Activated CD8-positive, alpha-beta memory T cell treated with anti-CD3 and anti-CD28 coated beads, Interleukin-2, amount 50 U/mL, for 48 hours (primary cell): ENCODE results near the gene KSR2.
"Not testable (repeated sequence)": the region's sequence is repeated elsewhere in the genome, so short reads cannot be mapped to it uniquely, and the experiment has no call there.

Experiments used
- DNase-seq: peaks from one replicate; pipeline ENCODE4 v3.0.0-alpha.2; 2020

Gene KSR2

DNA sequence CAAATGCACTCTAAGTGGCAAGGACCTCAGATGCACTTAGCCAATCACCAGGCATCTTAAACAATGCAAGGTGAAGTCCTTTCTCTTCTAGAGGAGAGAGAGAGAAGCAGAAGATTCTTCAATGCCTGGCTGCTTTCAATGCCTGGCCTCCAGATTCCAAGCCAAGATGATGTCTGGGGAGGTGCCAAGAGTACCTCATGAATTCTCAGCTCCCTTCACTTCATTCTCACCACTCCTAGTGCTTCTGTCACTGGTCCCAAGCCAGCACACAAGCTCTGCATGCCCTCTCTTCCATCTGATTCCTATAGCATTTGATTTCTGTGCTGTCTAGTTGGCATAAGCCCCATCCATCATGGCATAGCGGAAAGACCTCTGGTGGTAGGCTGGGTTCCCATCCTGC is 225.0 kb downstream of the KSR2 start:
- no peak for DNase-seq

DNA sequence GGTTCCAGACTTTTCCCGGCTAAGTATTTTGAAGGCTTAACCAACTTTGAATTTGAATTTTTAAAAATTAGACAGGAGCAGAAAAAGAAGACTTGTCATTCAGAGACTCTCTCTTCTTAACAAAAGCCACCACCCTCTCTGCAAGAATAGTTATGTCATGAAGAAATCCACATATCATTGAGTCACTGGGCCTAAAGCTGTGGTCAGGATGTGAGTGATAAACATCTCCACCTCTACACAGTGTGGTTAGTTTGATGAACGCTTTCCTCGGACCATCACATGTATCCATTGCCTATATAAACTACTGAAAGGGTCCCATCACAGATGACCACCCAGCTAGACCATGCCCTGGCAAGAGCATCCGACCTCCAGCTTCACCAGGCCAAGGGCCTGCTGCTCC is 226.1 kb downstream of the KSR2 start:
- no peak for DNase-seq

DNA sequence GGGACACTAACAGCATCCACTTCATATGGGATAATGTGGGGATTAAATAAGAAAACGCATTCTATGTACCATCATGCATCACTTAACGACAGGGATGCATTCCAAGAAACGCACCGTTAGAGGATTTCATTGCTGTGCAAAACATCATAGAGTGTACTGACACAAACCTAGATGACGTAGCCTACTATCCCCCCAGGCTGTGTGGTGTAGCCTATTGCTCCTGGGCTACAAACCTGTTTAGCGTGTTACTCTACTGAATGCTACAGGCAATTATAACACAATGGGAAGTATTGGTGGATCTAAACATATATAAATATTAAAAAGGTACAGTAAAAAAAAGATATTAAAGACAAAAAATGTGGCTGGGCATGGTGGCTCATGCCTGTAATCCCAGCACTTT is 230.6 kb downstream of the KSR2 start:
- no peak for DNase-seq

DNA sequence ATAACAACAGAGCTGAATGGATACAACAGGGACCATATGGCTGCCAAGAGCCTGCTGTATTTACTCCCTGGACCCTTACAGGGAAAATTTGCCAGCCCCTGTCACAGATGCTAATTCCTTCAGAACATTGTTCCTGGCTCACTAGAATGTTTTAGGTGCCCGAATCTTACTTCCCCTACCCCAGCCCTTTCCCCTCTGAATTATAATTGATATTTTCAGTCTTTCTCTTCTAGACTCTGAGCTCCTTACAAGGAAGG is 235.3 kb downstream of the KSR2 start:
- no peak for DNase-seq

DNA sequence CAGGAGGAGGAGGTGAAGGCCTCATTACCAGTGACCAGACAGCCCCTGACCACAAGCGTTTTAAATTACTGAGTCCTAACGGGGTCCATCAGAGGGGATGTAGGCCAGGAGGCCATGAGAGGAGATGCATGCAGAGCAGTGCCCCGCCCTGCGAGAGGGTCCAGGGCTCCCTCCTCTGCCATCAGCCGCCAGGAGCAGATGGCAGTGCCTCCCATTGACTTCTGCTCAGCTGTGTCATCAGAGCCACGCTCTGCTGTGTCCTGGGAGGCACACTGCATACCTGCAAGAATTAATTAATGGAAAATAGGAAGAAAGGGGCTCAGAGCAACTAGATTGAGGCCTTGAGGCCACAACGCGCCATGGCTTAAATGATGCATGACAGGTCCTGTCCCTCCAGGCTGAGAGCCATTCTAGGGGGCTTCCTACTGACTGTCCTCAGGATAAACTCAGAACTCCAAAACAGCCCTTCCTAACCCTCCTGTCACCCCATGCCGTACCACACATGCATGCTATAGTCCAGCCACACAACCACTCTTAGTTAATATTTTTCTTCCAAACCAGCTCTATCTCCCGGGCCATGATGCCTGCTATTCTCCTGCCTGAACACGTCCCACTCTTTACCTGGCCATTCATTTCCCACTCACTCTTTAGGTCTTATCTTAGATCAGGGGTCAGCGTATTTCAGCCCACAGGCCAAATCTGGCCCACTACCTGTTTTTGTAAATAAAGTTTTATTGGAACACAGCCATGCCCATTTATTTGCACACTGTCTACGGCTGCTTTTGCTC is 235.8 kb downstream of the KSR2 start:
- DNase-seq, result no peak

DNA sequence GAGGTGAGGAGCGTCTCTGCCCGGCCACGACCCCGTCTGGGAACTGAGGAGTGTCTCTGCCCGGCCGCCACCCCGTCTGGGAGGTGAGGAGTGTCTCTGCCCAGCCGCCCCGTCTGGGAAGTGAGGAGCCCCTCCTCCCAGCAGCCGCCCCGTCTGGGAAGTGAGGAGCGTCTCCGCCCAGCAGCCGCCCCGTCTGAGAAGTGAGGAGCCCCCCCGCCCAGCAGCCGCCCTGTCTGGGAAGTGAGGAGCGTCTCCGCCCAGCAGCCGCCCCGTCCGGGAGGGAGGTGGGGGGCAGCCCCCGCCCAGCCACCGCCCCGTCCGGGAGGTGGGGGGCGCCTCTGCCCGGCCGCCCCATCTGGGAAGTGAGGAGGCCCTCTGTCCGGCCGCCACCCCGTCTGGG is 237.7 kb downstream of the KSR2 start:
- DNase-seq, result not testable (repeated sequence)

DNA sequence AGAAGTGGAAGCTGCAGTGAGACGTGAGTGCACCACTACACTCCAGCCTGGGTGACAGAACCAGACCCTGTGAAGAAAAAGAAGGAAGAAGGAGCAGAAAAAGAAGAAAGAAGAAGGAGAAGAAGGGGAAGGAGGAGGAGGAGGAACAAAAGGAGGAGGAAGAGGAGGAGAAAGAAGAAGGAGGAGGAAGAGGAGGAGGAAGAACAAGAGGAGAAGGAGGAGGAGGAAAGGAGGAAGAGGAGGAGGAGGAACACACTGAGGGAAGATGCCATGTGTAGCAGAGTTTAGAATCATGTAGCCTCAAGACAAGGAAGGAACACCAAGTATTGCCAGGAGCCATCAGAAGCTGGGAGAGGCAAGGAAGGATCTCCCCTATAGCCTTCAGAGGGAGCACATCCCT is 241.5 kb downstream of the KSR2 start:
- no peak for DNase-seq

DNA sequence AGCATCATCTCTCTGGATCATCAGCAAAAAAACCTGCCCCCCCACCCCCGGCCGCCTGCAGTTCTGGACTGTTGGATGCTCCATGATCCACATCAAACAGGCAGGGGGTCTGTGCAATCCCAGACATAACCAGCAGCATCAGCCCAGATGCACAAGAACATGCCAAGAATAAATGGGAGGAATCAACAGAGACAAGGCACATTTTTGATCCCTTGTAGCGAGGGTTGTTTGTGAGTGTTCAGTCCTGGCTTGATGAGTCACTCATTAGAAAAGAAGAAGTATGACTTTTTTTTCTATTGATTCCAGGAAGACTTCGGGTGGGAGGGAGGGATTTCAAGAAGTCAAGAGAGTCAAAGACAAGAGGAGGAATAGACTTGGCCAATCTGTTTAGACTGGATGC is 244.2 kb downstream of the KSR2 start:
- no peak for DNase-seq

DNA sequence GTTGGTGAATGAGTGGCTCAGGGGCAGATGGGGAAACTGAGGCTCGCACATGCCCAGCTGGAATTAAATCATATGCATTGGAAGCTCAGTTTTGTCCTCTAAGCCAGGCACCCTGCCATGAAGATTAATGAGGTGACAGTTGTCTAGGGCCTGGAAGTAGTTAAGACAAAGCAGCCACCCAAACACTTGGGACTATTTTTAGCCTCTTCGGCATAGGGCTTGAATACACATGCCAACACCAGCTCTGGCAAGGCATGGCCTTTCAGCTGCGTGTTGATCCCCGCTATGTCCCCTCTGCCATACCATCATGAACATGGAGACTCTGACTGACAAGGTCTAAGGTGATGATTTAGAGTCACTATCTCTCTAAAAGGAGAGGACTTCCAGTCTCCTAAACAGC is 250.2 kb downstream of the KSR2 start:
- no peak for DNase-seq

DNA sequence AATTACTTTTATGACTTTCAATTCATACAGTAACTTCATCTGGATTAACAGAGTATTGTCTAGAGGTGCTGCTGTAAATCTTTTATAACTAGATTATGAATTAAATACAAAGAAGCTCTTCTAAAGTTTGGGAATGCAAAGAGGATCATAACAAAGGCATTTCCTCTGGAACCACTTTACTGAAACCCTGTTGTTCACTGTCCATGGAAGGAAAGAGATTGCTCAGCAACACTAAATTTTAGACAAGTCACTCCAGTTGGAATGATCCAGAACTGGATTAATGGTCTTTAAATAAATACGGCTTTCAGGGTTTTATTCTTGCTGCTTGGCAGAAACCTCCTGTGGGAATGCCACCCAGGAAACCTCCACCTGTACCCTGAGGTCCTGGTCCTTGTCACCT is 250.6 kb downstream of the KSR2 start:
- no peak for DNase-seq

DNA sequence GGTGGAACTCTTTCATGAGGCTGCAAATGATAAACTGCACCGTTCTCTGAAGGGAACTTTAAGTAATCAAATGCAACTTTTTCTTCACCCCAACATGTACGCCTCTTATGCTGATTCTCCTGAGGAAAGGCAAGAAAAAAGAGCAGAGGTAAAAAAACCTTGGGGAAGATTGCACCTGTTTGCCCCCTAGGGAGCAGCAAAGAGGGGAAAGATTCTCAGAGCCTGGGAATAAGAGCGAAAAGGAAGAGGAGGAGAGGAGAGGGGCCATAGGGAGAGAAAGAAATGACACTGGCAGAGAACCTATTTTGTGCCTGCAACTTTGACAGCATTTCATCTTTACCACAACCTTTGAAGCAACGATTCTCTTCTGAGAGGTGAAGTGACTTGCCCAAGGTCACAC is 254.6 kb downstream of the KSR2 start:
- DNase-seq, result no peak

DNA sequence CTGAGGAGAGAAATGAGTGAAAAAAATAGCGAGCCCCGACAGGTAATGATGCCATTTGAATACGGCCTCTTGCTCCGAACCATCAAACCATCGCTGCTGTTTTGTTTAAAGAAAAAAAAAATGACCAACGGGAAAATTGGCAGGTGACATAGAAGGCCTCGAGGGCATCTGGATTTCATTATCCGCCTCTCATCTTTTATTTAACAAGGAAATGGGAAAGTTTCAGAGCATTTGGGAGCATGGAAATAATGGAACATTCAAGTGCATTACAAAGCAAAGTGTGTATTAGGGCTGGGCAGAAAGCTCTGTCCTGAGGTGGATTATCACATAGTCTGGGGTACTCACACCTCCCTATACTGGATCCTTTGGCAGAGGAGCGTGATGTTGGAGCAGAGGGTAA is 258.7 kb downstream of the KSR2 start:
- no peak for DNase-seq

DNA sequence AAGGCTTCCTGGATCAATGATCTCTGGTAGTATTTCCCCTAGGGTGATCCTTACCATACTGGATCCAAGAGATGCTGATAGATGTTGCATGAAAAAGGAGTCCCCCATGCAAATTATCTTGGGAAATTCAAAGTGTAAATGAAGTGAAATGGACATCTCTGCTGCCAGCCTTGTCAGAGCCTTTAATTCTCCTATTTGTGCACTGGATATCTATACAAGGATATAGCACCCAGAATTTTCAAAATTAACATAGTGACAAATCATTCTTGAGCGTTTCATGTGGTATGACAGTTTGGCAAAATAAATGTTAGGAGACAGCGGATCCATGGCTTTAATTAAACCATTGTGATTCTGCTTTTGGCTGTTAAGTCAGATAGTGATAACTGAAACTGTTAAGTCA is 260.9 kb downstream of the KSR2 start:
- no peak for DNase-seq

DNA sequence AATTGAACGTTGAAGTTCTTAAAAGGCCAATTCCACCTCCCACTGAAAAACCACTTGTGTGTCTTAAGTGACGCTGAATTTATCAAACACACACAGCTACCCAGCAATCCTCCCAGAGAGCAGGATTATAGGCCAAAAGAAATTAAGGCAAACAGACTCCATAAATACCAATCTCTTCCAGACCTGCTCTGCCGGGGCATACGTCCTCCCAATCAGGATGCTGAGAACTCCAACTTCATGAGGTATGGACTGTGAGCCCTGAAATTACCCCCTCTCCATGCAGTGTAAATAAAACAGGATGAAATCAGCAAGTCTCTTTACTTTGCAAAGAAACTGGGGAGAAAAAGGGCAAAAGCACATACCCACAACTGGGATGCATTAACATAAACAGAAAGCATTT is 265.2 kb downstream of the KSR2 start:
- DNase-seq, result no peak

DNA sequence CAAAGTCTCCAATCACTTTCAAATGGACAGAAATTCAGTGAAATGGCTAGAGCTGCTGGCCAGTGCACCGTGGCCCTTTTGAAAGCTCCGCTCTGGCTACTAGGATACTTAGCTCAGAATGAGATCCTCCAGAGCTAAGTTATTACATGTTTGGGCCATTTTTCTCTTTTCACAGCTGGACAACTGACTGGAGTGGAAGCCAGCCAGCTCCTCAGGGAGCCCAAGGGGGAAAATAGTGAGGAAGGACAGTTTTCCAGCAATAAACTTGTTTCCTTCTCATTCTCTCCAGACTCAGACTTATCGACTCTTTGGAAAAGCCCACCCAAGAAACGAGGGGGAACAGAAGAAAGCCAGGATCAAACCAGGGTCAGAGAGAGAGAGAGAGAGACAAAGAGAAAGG is 266.0 kb downstream of the KSR2 start:
- DNase-seq, result no peak

DNA sequence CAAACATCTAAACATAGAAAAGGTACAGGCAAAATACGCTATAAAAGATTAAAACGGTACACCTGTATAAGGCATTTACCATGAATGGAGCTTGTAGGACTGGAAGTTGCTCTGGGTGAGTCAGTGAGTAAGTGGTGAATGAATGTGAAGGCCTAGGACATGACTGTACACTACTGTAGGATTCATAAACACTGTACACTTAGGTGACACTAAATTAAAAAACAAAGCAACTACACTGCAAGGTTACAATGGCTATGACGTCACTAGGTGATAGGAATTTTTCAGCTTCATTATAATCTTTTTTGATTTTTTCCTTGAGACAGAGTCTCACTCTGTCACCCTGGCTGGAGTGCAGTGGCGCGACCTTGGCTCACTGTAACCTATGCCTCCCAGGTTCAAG is 269.2 kb downstream of the KSR2 start:
- no peak for DNase-seq

DNA sequence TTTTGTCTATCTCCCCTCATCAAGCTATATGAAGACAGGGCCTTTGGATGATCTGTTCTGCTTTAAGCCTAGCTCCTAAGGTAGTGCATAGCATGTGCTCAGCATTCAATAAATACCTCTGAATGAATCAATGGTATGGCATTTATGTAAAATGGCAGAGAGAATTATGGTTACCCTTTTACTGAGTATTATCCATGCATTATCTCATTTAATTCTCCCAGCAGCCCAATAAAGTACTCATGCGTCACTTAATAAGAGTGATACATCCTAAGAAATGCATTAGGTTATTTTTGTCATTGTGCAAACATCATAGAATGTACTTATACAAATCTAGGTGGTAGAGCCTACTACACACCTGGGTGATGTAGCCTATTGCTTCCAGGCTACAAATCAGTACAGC is 269.7 kb downstream of the KSR2 start:
- no peak for DNase-seq

DNA sequence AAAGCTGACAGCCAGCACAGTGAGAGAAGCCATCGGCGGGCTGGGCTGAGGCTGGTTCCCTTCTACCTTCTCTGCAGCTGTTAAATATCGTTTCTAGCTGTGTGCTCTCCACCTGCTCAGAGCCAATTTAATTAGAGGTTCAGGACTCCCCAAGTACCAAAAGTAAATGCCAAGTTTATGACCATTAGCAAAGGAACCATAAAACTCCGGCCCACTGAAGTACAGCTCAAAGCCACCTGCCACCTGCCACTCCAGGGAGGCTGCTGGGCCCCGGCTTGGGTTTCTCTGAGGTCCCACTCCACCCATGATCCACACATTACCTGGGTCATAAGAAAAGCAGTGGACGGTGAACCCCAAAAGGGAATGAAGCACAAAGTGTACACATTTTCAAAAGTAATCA is 272.8 kb downstream of the KSR2 start:
- no peak for DNase-seq

DNA sequence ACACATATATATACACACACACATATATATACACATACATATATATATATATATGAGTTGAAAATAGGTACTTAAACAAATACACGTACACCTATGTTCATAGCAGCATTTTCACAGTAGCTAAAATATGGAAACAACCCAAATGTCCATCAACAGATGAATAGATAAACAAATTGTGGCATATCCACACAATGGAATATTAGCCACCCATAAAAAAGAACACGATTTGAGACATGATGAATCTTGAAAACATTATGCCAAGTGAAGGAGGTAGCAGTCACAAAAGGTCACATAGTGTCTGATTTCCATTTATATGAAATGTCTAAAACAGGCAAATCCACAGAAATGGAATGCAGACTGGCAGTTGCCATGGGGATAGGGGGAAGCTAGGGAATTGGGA is 276.3 kb downstream of the KSR2 start:
- DNase-seq, result no peak

DNA sequence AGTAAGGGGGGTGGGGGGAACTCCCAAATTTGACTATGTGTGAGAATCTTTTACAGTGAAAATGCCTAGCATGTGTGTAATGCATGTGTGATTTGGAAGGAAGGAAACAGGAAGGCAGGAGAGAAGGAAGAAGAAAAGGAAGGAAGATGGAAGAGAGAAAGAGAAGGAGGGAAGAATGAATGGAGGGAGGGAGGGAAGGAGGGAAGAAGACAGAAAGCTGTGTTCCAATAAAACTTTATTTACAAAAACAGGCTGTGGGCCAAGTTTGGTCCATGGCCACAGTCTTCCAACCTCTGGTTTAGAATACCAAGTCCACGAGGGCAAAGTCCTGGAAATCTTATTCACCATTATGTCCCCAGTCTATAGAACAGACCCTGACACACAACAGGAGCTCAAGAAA is 278.9 kb downstream of the KSR2 start:
- no peak for DNase-seq

DNA sequence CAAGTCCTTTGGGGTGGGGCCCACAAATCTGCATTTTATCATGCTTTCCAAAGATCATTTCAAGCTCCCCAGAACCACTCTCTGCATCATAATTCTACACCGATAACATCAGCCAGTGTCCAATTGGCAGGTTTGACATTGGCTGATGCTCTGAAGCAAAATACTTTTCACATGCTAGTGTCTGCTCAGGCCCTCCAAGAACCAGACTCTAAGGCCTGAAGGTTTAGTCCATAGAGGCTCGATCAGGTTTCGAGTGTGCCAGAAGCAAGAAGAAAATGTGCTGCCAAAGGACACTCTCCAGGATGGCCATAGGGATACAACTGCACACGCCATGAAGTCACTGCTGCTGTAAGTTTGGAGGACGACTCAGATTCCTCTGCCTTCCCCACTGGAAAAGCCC is 280.3 kb downstream of the KSR2 start:
- no peak for DNase-seq

DNA sequence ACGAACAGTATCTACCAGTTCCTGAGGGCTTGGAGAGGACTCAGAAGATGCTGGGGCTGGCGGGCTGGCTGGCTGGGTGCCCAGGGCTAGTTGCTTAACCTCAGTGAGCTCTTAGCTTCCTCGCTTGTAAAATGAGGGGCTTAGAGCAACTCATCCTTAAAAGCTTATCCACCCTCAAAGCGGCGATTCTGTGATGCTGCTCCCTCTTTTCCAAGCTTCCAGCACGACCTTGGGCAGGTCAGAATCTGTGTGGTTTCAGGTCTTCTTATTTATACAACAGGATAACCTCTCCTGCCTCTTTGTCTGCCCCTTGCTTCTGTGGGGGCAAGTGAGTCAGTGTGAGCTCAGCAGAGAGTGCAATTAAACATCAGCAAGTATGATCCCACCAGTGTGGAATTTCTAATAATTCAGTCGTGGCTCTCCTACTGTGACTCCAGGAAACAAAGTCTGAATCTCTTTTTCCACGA is 281.8 kb downstream of the KSR2 start:
- DNase-seq, result no peak

DNA sequence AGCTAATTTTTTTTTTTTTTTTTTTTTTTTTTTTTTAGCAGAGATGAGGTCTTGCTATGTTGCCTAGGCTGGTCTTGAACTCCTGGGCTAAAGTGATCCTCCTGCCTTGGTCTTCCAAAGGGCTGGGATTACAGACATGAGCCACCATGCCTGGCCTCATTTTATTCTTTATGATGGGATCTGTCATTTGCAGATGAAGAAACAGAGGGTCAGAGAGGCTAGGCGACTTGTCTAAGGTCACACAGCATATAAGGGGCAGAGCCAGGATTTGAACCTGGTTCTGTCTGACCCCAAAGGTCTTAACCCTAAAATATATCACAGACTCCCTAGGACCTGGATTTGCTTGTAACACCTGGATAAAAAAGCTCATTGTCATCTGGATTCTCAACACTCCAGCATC is 282.6 kb downstream of the KSR2 start:
- no peak for DNase-seq

DNA sequence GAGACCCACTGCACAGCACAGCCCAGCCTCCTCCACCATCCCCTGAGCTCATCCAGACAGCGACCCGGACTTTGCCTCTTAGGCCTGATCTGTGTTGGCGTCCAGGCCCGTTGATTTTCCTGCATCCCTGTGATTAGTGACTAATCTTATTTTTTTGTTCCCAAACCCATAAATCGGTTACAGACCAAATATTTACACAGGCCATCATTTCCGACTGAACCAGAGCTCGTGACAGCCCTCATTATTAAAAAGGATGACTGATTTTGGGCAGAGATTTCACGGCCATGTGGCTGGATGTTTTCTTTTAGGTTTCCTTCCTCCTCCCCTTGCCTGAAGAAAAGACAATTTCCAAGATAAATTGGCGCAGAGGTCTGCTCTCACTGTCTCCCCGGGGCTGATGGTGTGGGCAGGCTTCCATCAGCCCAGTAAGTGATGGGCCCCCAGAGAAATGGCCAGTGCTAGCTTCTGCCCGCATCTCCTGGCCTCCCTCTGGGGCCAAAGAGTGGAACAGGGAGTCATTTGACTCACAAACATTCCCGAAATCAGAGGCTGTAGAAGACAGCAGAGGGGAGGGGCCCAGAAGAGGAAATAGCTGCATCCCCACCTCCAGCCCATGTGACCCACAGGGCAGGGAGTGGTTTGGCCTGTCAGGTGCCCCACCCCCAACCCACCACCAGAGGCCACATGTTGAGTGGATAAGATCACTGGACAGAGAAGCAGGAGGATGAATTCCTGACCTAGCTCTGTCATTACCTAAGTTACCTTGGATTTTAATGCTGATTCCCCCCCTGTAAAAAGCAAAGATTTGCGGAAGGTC is 283.5 kb downstream of the KSR2 start:
- DNase-seq, result no peak

DNA sequence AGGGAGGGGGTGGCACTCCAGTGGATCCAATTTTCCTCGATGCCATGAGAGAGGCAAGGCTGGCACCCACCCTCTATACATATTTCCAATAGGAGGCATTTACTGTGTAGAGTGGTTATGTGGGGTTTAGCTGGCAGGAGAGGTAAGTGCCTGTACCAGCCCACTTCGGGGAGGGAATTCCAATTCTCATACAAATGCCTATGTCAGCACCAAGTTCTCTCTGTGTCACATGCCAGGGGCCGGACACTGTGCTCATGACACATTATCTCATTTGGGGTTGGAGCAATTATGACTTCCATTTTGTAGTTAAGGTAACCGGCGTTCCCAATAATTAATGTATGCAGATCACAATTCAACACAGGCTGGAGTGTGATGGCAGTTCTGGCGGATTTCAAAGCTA is 284.3 kb downstream of the KSR2 start:
- no peak for DNase-seq
